Stimulated activated naive CD4-positive, alpha-beta T cell (primary cell): ENCODE data around the gene S100A4.
"Not testable (repeated sequence)": the region's sequence is repeated elsewhere in the genome, so short reads cannot be mapped to it uniquely, and the experiment has no call there.

Experiments used
- DNase-seq, 6 experiments: peaks; one replicate each; lab custom pipeline; 2025; lab: John Stamatoyannopoulos, UW

Gene S100A4

GRCh38 chr1:153545067-153546055 is at the start of gene S100A4:
Gene S100A4, minus strand, starts transcription at chr1:153545806. Its CDS starts 1,012 bp downstream, at chr1:153544794.
- peak; percentile 67 to 90 (median 85) for DNase-seq

GRCh38 chr1:153592748-153593147 is 47.1 kb upstream of the S100A4 start:
- no peak for DNase-seq

GRCh38 chr1:153588482-153588881 is 42.9 kb upstream of the S100A4 start:
- no peak for DNase-seq

GRCh38 chr1:153588033-153588432 is 42.4 kb upstream of the S100A4 start:
- DNase-seq, result not testable (repeated sequence)

- DNase-seq, result no peak
These were observed 41.7 kb upstream of the S100A4 start for GRCh38 chr1:153587314-153587713.

- no peak for DNase-seq
These were observed 40.7 kb upstream of the S100A4 start for GRCh38 chr1:153586347-153586746.

GRCh38 chr1:153585006-153585405 is 39.4 kb upstream of the S100A4 start:
- no peak for DNase-seq

GRCh38 chr1:153583976-153584375 is 38.4 kb upstream of the S100A4 start:
- DNase-seq, result no peak

GRCh38 chr1:153583514-153583913 is 37.9 kb upstream of the S100A4 start:
- not testable (repeated sequence) for DNase-seq

- not testable (repeated sequence) for DNase-seq
These were observed 37.2 kb upstream of the S100A4 start for GRCh38 chr1:153582836-153583235.

- DNase-seq, result no peak
These were observed 33.3 kb upstream of the S100A4 start for GRCh38 chr1:153578936-153579335.

- DNase-seq, result no peak
These were observed 32.9 kb upstream of the S100A4 start for GRCh38 chr1:153578490-153578889.

- no peak for DNase-seq
These were observed 32.0 kb upstream of the S100A4 start for GRCh38 chr1:153577624-153578051.

- DNase-seq, result no peak
These were observed 31.5 kb upstream of the S100A4 start for GRCh38 chr1:153577138-153577537.

GRCh38 chr1:153575497-153575896 is 29.9 kb upstream of the S100A4 start:
- not testable (repeated sequence) for DNase-seq

GRCh38 chr1:153575081-153575491 is 29.5 kb upstream of the S100A4 start:
- not testable (repeated sequence) for DNase-seq

GRCh38 chr1:153573351-153573750 is 27.7 kb upstream of the S100A4 start:
- no peak for DNase-seq

- peak; percentile 2 to 42 (median 27) for DNase-seq
These were observed 27.0 kb upstream of the S100A4 start for GRCh38 chr1:153572569-153573015.

GRCh38 chr1:153571706-153572105 is 26.1 kb upstream of the S100A4 start:
- DNase-seq, result no peak

- DNase-seq, result no peak
These were observed 25.3 kb upstream of the S100A4 start for GRCh38 chr1:153570874-153571273.

- DNase-seq, result no peak
These were observed 23.9 kb upstream of the S100A4 start for GRCh38 chr1:153569465-153569864.

- DNase-seq, result peak; percentile 42 to 85 (median 70)
These were observed 22.9 kb upstream of the S100A4 start for GRCh38 chr1:153568367-153569099.
